ENCODE measurements around the gene SLCO3A1. TPM values are rescaled to one million over a fixed set of nuclear protein-coding genes. Genes with fewer than 3 reads are reported as not detected.

The SLCO3A1 gene
- total and polyA plus RNA-seq, 2 of the 8 experiments (the other 6 are each of a cell fraction or from before 2014, with no cell fraction given): 15.1 to 20.4 TPM

GRCh38 chr15:91874171-91874570 is 20.7 kb downstream of the SLCO3A1 start (continued):
- no peak for TF ChIP-seq CHD2 (IDR thresholded peaks at IDR 0.05; ENCODE audit: low read length)
- no peak for TF ChIP-seq POLR2A (IDR thresholded peaks at IDR 0.05; ENCODE audit: control extremely low read depth in 1 of 2, low read depth in 2 of 2, low read length in 2 of 2)
- TF ChIP-seq ATF2 (IDR thresholded peaks at IDR 0.05; ENCODE audit: low read length): no peak
